OCI-LY7 (cell line): ENCODE results near the gene PARVB. TPM values are rescaled to one million over a fixed set of nuclear protein-coding genes. Genes with fewer than 3 reads are reported as not detected.

Experiments used
- BruUV-seq: library from RNA; stranded (reverse); fragments of 400-500 nt; replicated peaks from 2 replicates; lab custom pipeline; 2021; lab: Mats Ljungman, UMichigan
- CTCF ChIA-PET: fragments of 300-600 bp; sonication (Branson Sonifier 250); formaldehyde crosslinking; loops from one replicate; lab custom pipeline; 2022; ENCODE audit warnings: antibody characterized with exemption; ENCODE audit not compliant: unreplicated experiment; lab: Charles Lee
- POLR2A ChIA-PET: fragments of 300-600 bp; sonication (Branson Sonifier 250); formaldehyde crosslinking; loops from one replicate; lab custom pipeline; 2022; ENCODE audit warnings: antibody characterized with exemption; lab: Charles Lee
- DNase-seq: peaks from one replicate; pipeline ENCODE4 v3.0.0-alpha.2; 2015; ENCODE audit warnings: low spot score
- H2AFZ ChIP-seq: fragments of 200-600 bp; sonication (generic), shearing (Covaris generic); 2 replicates; pipeline ENCODE4 v1.6.1; 2014; ENCODE audit warnings: mild to moderate bottlenecking, antibody characterized with exemption, low read length, moderate library complexity
- H3K27ac ChIP-seq: fragments of 200-600 bp; sonication (generic); 2 replicates; pipeline ENCODE4 v1.5.1; 2014; ENCODE audit warnings: mixed run types, low read depth, mild to moderate bottlenecking, moderate library complexity, low read length, inconsistent platforms; ENCODE audit not compliant: poor library complexity, severe bottlenecking
- H3K36me3 ChIP-seq: fragments of 200-600 bp; sonication (generic); 2 replicates; pipeline ENCODE4 v1.6.1; 2014; ENCODE audit warnings: mild to moderate bottlenecking, antibody characterized with exemption, low read length, moderate library complexity, mixed read lengths; ENCODE audit not compliant: insufficient read depth
- H3K4me1 ChIP-seq: fragments of 200-600 bp; sonication (generic); 2 replicates; pipeline ENCODE4 v1.5.1; 2014; ENCODE audit warnings: mild to moderate bottlenecking, low read length; ENCODE audit not compliant: insufficient read depth, poor library complexity, severe bottlenecking
- H3K4me2 ChIP-seq: fragments of 200-600 bp; sonication (generic); 2 replicates; pipeline ENCODE4 v1.6.1; 2014; ENCODE audit warnings: mild to moderate bottlenecking, low read length
- H3K4me3 ChIP-seq: fragments of 200-600 bp; sonication (generic); 2 replicates; pipeline ENCODE4 v1.5.1; 2014; ENCODE audit warnings: mild to moderate bottlenecking, low read depth, low read length; ENCODE audit not compliant: poor library complexity, severe bottlenecking
- H3K79me2 ChIP-seq: fragments of 200-600 bp; sonication (generic); 2 replicates; pipeline ENCODE4 v1.6.1; 2016; ENCODE audit warnings: low read depth, mild to moderate bottlenecking, low read length, moderate library complexity, mixed read lengths; ENCODE audit not compliant: insufficient read depth
- H3K9me2 ChIP-seq: fragments of 200-600 bp; sonication (generic); 2 replicates; pipeline ENCODE4 v1.6.1; 2016; ENCODE audit warnings: mild to moderate bottlenecking, low read length, mixed read lengths; ENCODE audit not compliant: insufficient read depth
- H3K9me3 ChIP-seq: fragments of 200-600 bp; sonication (generic); 2 replicates; pipeline ENCODE4 v1.6.1; 2014; ENCODE audit warnings: mild to moderate bottlenecking, mixed run types, low read length, mixed read lengths
- H4K20me1 ChIP-seq: fragments of 200-600 bp; sonication (generic); 2 replicates; pipeline ENCODE4 v1.6.1; 2014; ENCODE audit warnings: mild to moderate bottlenecking, antibody characterized with exemption, low read length, moderate library complexity, mixed read lengths; ENCODE audit not compliant: insufficient read depth
- CTCF ChIP-seq: fragments of 200-600 bp; sonication (generic); conservative IDR thresholded peaks from 2 replicates; pipeline ENCODE4 v1.5.1; 2014; ENCODE audit warnings: mild to moderate bottlenecking, antibody characterized with exemption, low read length, moderate library complexity, mixed read lengths
- EZH2phosphoT487 ChIP-seq: fragments of 200-600 bp; sonication (generic); IDR thresholded peaks from 2 replicates; pipeline ENCODE4 v1.6.1; 2018; ENCODE audit warnings: low read depth, borderline replicate concordance, mild to moderate bottlenecking, mixed run types, antibody characterized with exemption, low read length, moderate library complexity, mixed read lengths
- intact Hi-C: fragments of 100-400 bp; cut with micrococcal nuclease; formaldehyde crosslinking; loops from one replicate; pipeline ENCODE4 v1.10.0; 2022; ENCODE audit not compliant: unreplicated experiment
- total RNA-seq, 2 experiments: library from RNA; depleted of rRNA in 1 of 2; stranded (reverse); fragments of >200 nt in 1 of 2; shearing (Covaris generic) in 1 of 2; gene quantifications; 2 replicates each; pipeline ENCODE4 v1.2.3, GENCODE V29; 2014 to 2022

The PARVB gene
- total RNA-seq, 2 experiments from 2014 or later, result 0.34 TPM; not detected in 1

DNA sequence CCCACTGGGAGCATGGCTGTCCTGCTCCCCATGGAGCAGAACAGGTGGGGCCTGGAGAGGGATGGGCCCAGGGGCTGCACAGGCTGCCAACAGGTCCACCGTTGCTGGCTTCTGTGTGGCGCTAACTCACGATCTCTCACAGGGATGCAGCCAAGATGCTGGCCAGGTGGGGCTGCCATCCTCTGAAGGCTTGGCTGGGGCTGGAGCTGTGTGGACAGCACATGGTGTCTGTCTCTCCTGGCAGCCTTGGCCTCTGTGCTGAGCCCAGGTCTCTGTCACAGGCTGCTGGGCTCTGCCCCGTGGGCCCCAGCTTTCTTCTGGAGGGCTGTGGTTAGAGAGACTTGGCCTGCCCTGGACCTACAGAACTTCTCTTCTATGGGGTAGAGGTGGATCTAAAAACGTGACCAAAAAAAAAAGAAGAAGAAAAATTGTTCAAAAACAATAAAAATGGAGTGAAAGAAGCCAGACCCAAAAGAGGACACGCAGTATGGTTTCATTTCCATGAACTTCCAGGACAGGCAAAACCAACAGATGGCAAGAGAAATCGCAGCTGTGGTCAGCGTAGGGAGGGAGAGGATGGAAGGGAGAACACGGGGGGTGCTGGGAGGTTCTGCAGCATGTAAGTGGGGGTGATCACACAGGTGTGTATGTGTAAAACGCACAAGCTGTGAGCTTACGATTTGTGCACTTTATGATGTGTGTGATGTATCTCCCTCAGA, 168.9 kb downstream of the PARVB start:
- intact Hi-C loops, result loop anchor here (10.0 kb wide), 1 partner anchor 132 kb away; no protein-coding TSS in a partner anchor
- POLR2A ChIA-PET, result no interaction called here
- no TSS peak for BruUV-seq

GRCh38 chr22:44193535-44193891, 169.4 kb downstream of the PARVB start:
- no peaks in the 10 kb centered on the region for H3K36me3 ChIP-seq
- no TSS peak for BruUV-seq
- H3K9me3 ChIP-seq, result no peaks in the 10 kb centered on the region
- no peaks in the 10 kb centered on the region for H4K20me1 ChIP-seq
- no peaks in the 10 kb centered on the region for H3K9me2 ChIP-seq
- no peak for DNase-seq
- H3K27ac ChIP-seq, result no peak overlapping the region
- POLR2A ChIA-PET, result no interaction called here
- peaks cover 12% of the 10 kb centered on the region for H3K4me1 ChIP-seq
- no peak overlapping the region for H3K4me2 ChIP-seq
- H3K4me3 ChIP-seq, result no peak overlapping the region
- intact Hi-C loops, result loop anchor here (10.0 kb wide), 1 partner anchor 131 kb away; no protein-coding TSS in a partner anchor
- no peak for TF ChIP-seq EZH2phosphoT487
- TF ChIP-seq CTCF, result no peak
- no peaks in the 10 kb centered on the region for H3K79me2 ChIP-seq
- H2AFZ ChIP-seq, result no peak overlapping the region
- CTCF ChIA-PET, result no interaction called here

More for the DNA sequence above, 168.9 kb downstream of the PARVB start:
- H2AFZ ChIP-seq, result no peak overlapping the region
- peaks cover 12% of the 10 kb centered on the region for H3K4me1 ChIP-seq
- CTCF ChIA-PET, result no interaction called here
- no peaks in the 10 kb centered on the region for H3K9me2 ChIP-seq
- no peak for DNase-seq
- H3K9me3 ChIP-seq, result no peaks in the 10 kb centered on the region
- no peak overlapping the region for H3K27ac ChIP-seq
- H4K20me1 ChIP-seq, result no peaks in the 10 kb centered on the region
- no peaks in the 10 kb centered on the region for H3K36me3 ChIP-seq
- no peak overlapping the region for H3K4me3 ChIP-seq
- H3K4me2 ChIP-seq, result no peak overlapping the region
- no peak for TF ChIP-seq CTCF
- no peak for TF ChIP-seq EZH2phosphoT487
- H3K79me2 ChIP-seq, result no peaks in the 10 kb centered on the region

DNA sequence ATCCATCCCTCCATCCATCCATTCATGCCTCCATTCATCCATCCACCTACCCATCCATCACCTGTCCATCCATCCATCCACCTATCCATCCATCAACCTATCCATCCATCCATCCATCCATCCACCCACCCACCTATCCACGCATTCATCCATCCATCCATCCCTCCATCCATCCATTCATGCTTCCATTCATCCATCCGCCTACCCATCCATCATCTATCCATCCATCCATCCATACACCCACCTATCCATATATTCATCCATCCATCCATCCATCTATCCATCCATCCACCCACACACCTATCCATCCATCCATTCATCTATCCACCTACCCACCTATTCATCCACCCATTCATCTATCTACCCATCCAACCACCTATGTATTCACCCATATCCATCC, 170.5 kb downstream of the PARVB start:
- ChIA-PET CTCF (interaction anchor here (0.6 kb wide), 1 partner anchor 19 kb away, joined by 3 read pairs; no protein-coding TSS in a partner anchor), POLR2A (interaction anchor here (1.0 to 1.6 kb wide), 2 partner anchors 8 to 10 kb away, joined by 3 read pairs; no protein-coding TSS in a partner anchor)
- TF ChIP-seq CTCF (no peak), EZH2phosphoT487 (no peak)
- no peaks in the 10 kb centered on the region for H3K9me2 ChIP-seq
- H3K79me2 ChIP-seq, result no peaks in the 10 kb centered on the region
- H3K27ac ChIP-seq, result no peak overlapping the region
- no peaks in the 10 kb centered on the region for H4K20me1 ChIP-seq
- H3K4me1 ChIP-seq, result peaks cover 12% of the 10 kb centered on the region
- no peak overlapping the region for H2AFZ ChIP-seq
- intact Hi-C loops, result loop anchor here (10.0 kb wide), 1 partner anchor 130 kb away; no protein-coding TSS in a partner anchor
- H3K36me3 ChIP-seq, result no peaks in the 10 kb centered on the region
- BruUV-seq, result no TSS peak
- no peak overlapping the region for H3K4me3 ChIP-seq
- no peak for DNase-seq
- no peaks in the 10 kb centered on the region for H3K9me3 ChIP-seq
- 0 out of 2 replicates have a peak overlapping the region, but pooled peaks have one; percentile 40 for H3K4me2 ChIP-seq
